HL-60 (cell line): ENCODE measurements around the gene ADAM29.

Experiments used
- GABPA ChIP-seq: IDR thresholded peaks from 2 replicates; pipeline ENCODE4 v1.6.1; 2012; ENCODE audit warnings: low read depth
- POLR2AphosphoS5 ChIP-seq: IDR thresholded peaks from 2 replicates; pipeline ENCODE4 v1.6.1; 2012; ENCODE audit warnings: low read depth
- SPI1 ChIP-seq: IDR thresholded peaks from 2 replicates; pipeline ENCODE4 v1.6.1; 2012; ENCODE audit warnings: low read depth, mild to moderate bottlenecking, borderline replicate concordance
- TF ChIP-seq, protein P1 (sequence below): IDR thresholded peaks from one replicate; pipeline ENCODE4 v1.5.1; 2011; ENCODE audit warnings: low read length, control low read depth, inconsistent platforms; ENCODE audit not compliant: insufficient read depth
- TF ChIP-seq, protein P2 (sequence below): IDR thresholded peaks from 2 replicates; pipeline ENCODE4 v1.6.1; 2012; ENCODE audit warnings: low read depth; ENCODE audit not compliant: insufficient replicate concordance

DNA sequence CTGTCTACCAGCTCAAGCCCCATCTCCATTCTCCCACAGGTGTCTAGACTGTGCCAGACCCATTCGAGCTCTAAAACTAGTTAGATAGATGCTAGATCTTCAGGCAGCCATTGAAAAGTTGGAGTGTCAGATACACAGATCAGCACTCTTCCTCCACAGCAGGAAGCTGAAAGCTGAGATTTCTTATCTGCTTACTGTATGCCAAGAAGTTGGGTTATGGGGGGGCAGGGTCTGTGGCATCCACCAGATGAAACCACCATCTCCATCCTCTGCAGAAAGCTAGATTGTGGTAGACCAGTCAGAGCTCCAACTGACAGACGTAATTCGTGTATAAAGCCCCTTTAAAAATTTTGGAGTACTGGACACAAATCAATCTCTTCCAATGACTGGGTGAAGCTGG is 54.8 kb downstream of the ADAM29 start:
- TF ChIP-seq, protein P1, sequence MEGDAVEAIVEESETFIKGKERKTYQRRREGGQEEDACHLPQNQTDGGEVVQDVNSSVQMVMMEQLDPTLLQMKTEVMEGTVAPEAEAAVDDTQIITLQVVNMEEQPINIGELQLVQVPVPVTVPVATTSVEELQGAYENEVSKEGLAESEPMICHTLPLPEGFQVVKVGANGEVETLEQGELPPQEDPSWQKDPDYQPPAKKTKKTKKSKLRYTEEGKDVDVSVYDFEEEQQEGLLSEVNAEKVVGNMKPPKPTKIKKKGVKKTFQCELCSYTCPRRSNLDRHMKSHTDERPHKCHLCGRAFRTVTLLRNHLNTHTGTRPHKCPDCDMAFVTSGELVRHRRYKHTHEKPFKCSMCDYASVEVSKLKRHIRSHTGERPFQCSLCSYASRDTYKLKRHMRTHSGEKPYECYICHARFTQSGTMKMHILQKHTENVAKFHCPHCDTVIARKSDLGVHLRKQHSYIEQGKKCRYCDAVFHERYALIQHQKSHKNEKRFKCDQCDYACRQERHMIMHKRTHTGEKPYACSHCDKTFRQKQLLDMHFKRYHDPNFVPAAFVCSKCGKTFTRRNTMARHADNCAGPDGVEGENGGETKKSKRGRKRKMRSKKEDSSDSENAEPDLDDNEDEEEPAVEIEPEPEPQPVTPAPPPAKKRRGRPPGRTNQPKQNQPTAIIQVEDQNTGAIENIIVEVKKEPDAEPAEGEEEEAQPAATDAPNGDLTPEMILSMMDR, result no peak
- TF ChIP-seq GABPA, result no peak
- TF ChIP-seq POLR2AphosphoS5, result no peak
- TF ChIP-seq, protein P2, sequence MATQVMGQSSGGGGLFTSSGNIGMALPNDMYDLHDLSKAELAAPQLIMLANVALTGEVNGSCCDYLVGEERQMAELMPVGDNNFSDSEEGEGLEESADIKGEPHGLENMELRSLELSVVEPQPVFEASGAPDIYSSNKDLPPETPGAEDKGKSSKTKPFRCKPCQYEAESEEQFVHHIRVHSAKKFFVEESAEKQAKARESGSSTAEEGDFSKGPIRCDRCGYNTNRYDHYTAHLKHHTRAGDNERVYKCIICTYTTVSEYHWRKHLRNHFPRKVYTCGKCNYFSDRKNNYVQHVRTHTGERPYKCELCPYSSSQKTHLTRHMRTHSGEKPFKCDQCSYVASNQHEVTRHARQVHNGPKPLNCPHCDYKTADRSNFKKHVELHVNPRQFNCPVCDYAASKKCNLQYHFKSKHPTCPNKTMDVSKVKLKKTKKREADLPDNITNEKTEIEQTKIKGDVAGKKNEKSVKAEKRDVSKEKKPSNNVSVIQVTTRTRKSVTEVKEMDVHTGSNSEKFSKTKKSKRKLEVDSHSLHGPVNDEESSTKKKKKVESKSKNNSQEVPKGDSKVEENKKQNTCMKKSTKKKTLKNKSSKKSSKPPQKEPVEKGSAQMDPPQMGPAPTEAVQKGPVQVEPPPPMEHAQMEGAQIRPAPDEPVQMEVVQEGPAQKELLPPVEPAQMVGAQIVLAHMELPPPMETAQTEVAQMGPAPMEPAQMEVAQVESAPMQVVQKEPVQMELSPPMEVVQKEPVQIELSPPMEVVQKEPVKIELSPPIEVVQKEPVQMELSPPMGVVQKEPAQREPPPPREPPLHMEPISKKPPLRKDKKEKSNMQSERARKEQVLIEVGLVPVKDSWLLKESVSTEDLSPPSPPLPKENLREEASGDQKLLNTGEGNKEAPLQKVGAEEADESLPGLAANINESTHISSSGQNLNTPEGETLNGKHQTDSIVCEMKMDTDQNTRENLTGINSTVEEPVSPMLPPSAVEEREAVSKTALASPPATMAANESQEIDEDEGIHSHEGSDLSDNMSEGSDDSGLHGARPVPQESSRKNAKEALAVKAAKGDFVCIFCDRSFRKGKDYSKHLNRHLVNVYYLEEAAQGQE, result no peak
- TF ChIP-seq SPI1, result no peak
